Testis (tissue), 3 donors: Measurements from ENCODE around the gene ZBTB20. TPM values are rescaled to one million over a fixed set of nuclear protein-coding genes. Genes with fewer than 3 reads are reported as not detected.

Source experiments
- DNase-seq: peaks from one replicate; pipeline ENCODE4 v3.0.0-alpha.2; 2019
- H3K27ac ChIP-seq, 2 donors: fragments of 200-600 bp; sonication (generic); one replicate each; pipeline ENCODE4 v1.5.1; 2019
- H3K27me3 ChIP-seq: fragments of 200-600 bp; sonication (generic); one replicate; pipeline ENCODE4 v1.5.1; 2019
- H3K36me3 ChIP-seq: fragments of 200-600 bp; sonication (generic); one replicate; pipeline ENCODE4 v1.5.1; 2017; ENCODE audit warnings: low read depth; ENCODE audit errors: missing control alignments
- H3K4me1 ChIP-seq: fragments of 200-600 bp; sonication (generic); one replicate; pipeline ENCODE4 v1.5.1; 2019
- H3K4me3 ChIP-seq, 2 donors: fragments of 200-600 bp; sonication (generic); one replicate each; pipeline ENCODE4 v1.5.1; 2017 to 2019
- H3K9me3 ChIP-seq: fragments of 200-600 bp; sonication (generic); one replicate; pipeline ENCODE4 v1.5.1; 2017
- POLR2A ChIP-seq: fragments of 450-650 bp; IDR thresholded peaks from one replicate; pipeline ENCODE4 v1.6.1; 2017; ENCODE audit warnings: antibody characterized with exemption, mild to moderate bottlenecking, moderate library complexity
- WGBS, 2 donors: methylation state at CpG; one replicate each; pipeline ENCODE4 v1.1.5; 2018; 5-methylcytosine and 5-hydroxymethylcytosine counted together
- intact Hi-C: fragments of 100-400 bp; cut with DNase I; formaldehyde crosslinking; loops from one replicate; pipeline ENCODE4 v1.15.1; 2023; ENCODE audit warnings: low total_unique reads
- polyA plus RNA-seq: library from polyadenylated mRNA; stranded (reverse); fragments of 350-450 nt; fragmentation: Illumina TruSeq; extraction: RNeasy Lipid Tissue Mini Kit (QIAGEN cat#74804); gene quantifications from one replicate; pipeline ENCODE4 v1.2.3, GENCODE V29; 2014; ENCODE audit warnings: low read depth, low replicate concordance; ENCODE audit not compliant: insufficient read depth
- total RNA-seq, 2 donors: library from RNA; depleted of rRNA; stranded (reverse); fragments of >200 nt; gene quantifications; one replicate each; pipeline ENCODE4 v1.2.3, GENCODE V29; 2016
- TF ChIP-seq, protein P1 (sequence below), 3 experiments: fragments of 450-650 bp in 2 of 3; fragments of 200-600 bp in 1 of 3; sonication (generic) in 1 of 3; IDR thresholded peaks; one replicate each; pipeline ENCODE4 v1.5.1; 2016 to 2019; ENCODE audit warnings: antibody characterized with exemption in 3 of 3, mild to moderate bottlenecking in 2 of 3, moderate library complexity in 1 of 3

The ZBTB20 gene
- total and polyA plus RNA-seq, 3 donors from 2014 or later: 36.8 to 179 (median 126) TPM

DNA sequence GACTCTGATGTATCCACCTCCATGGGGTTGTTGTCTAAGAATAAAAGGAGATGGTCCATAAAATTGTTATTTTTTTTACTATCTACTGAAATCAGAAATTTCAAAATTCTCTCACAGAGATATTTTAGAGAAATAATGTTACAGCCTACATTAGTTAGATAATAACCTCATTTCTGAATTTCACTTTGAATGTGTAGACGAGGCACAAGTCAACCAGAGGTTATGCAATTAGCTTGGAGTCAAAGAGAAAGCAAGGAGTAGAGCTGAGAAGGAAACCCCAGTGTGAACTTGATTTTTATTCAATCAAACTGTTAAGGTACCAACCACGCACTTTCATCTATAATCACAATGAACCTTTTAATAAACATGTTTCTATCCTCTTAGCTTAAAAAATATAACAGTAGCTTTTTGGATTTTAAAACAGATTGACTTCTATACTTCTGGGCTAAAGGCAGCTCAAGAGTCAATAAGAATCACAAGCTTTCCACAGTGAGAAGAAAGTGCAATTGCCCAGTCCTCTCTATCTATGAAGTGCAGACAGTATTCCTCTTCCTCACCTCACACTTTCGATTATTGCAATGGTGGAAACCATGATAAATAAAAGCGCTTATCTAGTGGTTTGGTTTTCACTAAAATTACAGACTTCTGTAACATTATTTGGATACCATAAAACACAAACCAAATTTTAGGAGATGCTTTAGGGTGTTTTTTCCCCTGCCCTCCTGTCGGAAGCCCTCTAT is 403.2 kb downstream of the ZBTB20 start:
- no peaks in the 10 kb centered on the region for H3K9me3 ChIP-seq
- H3K4me1 ChIP-seq: no peaks in the 10 kb centered on the region
- intact Hi-C loops: no loop called here
- no peaks in the 10 kb centered on the region for H3K36me3 ChIP-seq
- no peak overlapping the region for H3K4me3 ChIP-seq
- no peaks in the 10 kb centered on the region for H3K27me3 ChIP-seq
- TF ChIP-seq POLR2A: no peak
- TF ChIP-seq, protein P1, sequence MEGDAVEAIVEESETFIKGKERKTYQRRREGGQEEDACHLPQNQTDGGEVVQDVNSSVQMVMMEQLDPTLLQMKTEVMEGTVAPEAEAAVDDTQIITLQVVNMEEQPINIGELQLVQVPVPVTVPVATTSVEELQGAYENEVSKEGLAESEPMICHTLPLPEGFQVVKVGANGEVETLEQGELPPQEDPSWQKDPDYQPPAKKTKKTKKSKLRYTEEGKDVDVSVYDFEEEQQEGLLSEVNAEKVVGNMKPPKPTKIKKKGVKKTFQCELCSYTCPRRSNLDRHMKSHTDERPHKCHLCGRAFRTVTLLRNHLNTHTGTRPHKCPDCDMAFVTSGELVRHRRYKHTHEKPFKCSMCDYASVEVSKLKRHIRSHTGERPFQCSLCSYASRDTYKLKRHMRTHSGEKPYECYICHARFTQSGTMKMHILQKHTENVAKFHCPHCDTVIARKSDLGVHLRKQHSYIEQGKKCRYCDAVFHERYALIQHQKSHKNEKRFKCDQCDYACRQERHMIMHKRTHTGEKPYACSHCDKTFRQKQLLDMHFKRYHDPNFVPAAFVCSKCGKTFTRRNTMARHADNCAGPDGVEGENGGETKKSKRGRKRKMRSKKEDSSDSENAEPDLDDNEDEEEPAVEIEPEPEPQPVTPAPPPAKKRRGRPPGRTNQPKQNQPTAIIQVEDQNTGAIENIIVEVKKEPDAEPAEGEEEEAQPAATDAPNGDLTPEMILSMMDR (IDR thresholded peaks at IDR 0.05): no peak
- 65 to 77% methylated on average over 5 of the region's 5 CpGs for WGBS, 2 donors
- no peak for DNase-seq
- peak overlapping the region; percentile 2 to 22 for H3K27ac ChIP-seq

DNA sequence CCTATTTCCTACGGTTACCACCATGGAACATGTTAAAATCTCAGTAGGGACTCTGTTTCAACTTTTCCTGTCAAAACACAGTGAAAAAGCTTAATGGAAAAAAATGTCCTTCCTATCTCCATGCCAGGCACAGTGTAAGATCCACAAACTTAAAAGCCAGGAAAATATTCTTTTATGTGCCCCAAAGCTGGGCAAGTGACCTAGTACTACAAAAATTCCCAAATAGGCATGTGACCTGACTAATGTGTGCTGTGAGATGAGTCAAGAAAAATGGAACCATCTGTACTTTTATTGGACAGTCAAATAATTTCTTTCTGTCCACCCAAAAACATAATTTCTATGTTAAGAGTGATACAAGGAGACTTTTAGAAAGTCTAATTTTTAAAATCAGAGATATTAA is 406.0 kb downstream of the ZBTB20 start:
- intact Hi-C loops: no loop called here
- Histone ChIP-seq H3K36me3 (no peaks in the 10 kb centered on the region), H3K27me3 (no peaks in the 10 kb centered on the region), H3K9me3 (no peaks in the 10 kb centered on the region), H3K27ac (peak overlapping the region in 1 of 2 donors; percentile 13), H3K4me3 (no peak overlapping the region), H3K4me1 (no peaks in the 10 kb centered on the region)
- DNase-seq: no peak
- TF ChIP-seq, protein P1 (IDR thresholded peaks at IDR 0.05): no peak
- no peak for TF ChIP-seq POLR2A
- 78 to 86% methylated on average over 1 of the region's 1 CpG for WGBS, 2 donors

DNA sequence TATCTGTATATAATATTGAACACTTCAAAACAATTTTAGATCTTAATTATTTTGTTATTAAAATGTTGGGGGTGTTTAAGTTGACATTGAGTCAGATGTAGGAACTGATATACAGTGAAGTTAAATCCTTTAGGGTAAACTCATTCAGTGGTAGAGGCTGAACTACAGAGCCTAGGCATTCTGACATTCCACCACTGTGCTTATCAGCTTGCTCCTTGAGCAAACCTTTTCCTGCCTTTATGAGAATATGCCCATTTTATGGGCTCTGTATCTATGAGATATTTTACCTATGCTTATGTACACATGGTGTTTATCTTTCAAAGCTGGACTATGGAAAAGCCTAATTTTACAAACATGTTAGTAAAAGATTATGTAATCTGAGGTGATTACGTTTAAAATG is 407.5 kb downstream of the ZBTB20 start:
- TF ChIP-seq, protein P1 (IDR thresholded peaks at IDR 0.05): no peak
- TF ChIP-seq POLR2A: no peak
- no peaks in the 10 kb centered on the region for H3K36me3 ChIP-seq
- intact Hi-C loops: no loop called here
- no peak overlapping the region for H3K27ac ChIP-seq
- H3K4me3 ChIP-seq: no peak overlapping the region
- 76 to 86% methylated on average over 1 of the region's 1 CpG for WGBS, 2 donors
- no peak for DNase-seq
- H3K9me3 ChIP-seq: no peaks in the 10 kb centered on the region
- no peaks in the 10 kb centered on the region for H3K27me3 ChIP-seq
- H3K4me1 ChIP-seq: no peaks in the 10 kb centered on the region

DNA sequence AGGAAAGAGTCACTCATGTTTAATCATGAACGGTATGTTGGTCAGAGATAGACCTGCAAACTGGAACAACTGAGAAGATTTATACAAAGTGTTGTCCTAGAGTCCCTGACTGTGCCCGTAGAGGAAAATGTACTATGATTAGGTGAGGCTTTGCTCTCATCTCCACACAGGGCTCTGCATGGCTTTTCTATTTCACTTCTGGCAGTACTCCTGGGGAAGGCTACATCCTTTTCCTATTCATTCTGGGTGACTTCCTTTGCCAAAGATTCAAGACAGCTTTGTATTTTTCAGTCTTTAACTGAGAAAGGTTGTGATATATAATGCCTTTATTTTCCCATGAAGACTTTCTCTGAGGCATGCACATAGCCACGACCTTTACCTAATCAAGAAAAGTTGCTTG is 414.7 kb downstream of the ZBTB20 start:
- DNase-seq: no peak
- no peak for TF ChIP-seq POLR2A
- TF ChIP-seq, protein P1 (IDR thresholded peaks at IDR 0.05): no peak

DNA sequence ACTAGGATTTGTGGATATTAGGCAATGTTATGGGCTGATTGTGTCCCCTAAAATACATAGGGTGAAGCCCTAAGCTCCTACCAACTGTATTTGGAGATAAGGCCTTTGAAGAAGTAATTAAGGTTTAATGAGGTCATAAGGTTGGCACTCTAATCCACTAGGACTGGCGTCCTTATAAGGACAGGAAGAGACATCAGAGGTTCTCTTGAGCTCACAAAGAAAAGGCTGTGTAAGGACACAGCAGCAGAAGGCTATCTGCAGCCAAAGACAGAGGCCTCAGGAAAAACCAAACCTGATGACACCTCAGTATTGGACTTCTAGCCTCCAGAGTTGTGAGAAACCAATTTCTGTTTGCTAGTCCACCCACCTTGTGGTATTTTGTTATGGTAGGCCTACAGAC is 416.7 kb downstream of the ZBTB20 start:
- Histone ChIP-seq H3K4me1 (no peaks in the 10 kb centered on the region), H3K9me3 (no peaks in the 10 kb centered on the region), H3K27me3 (no peaks in the 10 kb centered on the region), H3K4me3 (no peak overlapping the region), H3K36me3 (no peaks in the 10 kb centered on the region), H3K27ac (no peak overlapping the region)
- WGBS, 2 donors: 73 to 88% methylated on average over 1 of the region's 1 CpG
- DNase-seq: no peak
- intact Hi-C loops: no loop called here
- TF ChIP-seq, protein P1 (IDR thresholded peaks at IDR 0.05): no peak
- TF ChIP-seq POLR2A: no peak

More for the DNA sequence above, 414.7 kb downstream of the ZBTB20 start:
- intact Hi-C loops: no loop called here
- no peaks in the 10 kb centered on the region for H3K9me3 ChIP-seq
- WGBS, 2 donors: 37 to 43% methylated on average over 3 of the region's 3 CpGs
- H3K27ac ChIP-seq: no peak overlapping the region
- no peaks in the 10 kb centered on the region for H3K4me1 ChIP-seq
- H3K4me3 ChIP-seq: no peak overlapping the region
- H3K36me3 ChIP-seq: no peaks in the 10 kb centered on the region
- no peaks in the 10 kb centered on the region for H3K27me3 ChIP-seq
